GM19328 (cell line): ENCODE measurements around the gene TRIM32.
A peak's percentile ranks its signal among the peaks of the same experiment; 100 is the strongest.

Experiments
- ATAC-seq: cut with Tn5 transposase; IDR thresholded peaks from one replicate; pipeline ENCODE4 v1.9.1; 2021; ENCODE audit warnings: mild to moderate bottlenecking, moderate library complexity; ENCODE audit not compliant: unreplicated experiment

The TRIM32 gene

GRCh38 chr9:116687074-116687753, at the start of gene TRIM32:
TSS of gene TRIM32 (plus strand) at chr9:116687305. CDS start at chr9:116697743, 10,438 bp downstream.
- ATAC-seq = peak; percentile 99

- no peak for ATAC-seq
These were observed 47.8 kb upstream of the TRIM32 start for GRCh38 chr9:116639251-116639741.

GRCh38 chr9:116641292-116642059, 45.6 kb upstream of the TRIM32 start:
- no peak for ATAC-seq

GRCh38 chr9:116643691-116644090, 43.4 kb upstream of the TRIM32 start:
- no peak for ATAC-seq

GRCh38 chr9:116644091-116644688, 42.9 kb upstream of the TRIM32 start:
- ATAC-seq = no peak

- no peak for ATAC-seq
These were observed 40.2 kb upstream of the TRIM32 start for GRCh38 chr9:116646661-116647514.

GRCh38 chr9:116647515-116647809, 39.6 kb upstream of the TRIM32 start:
- ATAC-seq = no peak

- ATAC-seq = no peak
These were observed 33.6 kb upstream of the TRIM32 start for GRCh38 chr9:116653348-116654058.

- no peak for ATAC-seq
These were observed 33.1 kb upstream of the TRIM32 start for GRCh38 chr9:116654059-116654355.

- ATAC-seq = no peak
These were observed 30.6 kb upstream of the TRIM32 start for GRCh38 chr9:116656501-116656971.

GRCh38 chr9:116656977-116657376, 30.1 kb upstream of the TRIM32 start:
- ATAC-seq = no peak

GRCh38 chr9:116658265-116658664, 28.8 kb upstream of the TRIM32 start:
- no peak for ATAC-seq

GRCh38 chr9:116661037-116661954, 25.8 kb upstream of the TRIM32 start:
- ATAC-seq = peak; percentile 80

GRCh38 chr9:116662646-116663310, 24.3 kb upstream of the TRIM32 start:
- ATAC-seq = no peak

GRCh38 chr9:116663581-116663980, 23.5 kb upstream of the TRIM32 start:
- ATAC-seq = no peak

GRCh38 chr9:116668970-116669695, 18.0 kb upstream of the TRIM32 start:
- no peak for ATAC-seq

- no peak for ATAC-seq
These were observed 15.5 kb upstream of the TRIM32 start for GRCh38 chr9:116671605-116672004.

- no peak for ATAC-seq
These were observed 13.7 kb upstream of the TRIM32 start for GRCh38 chr9:116673375-116673774.
